ENCODE measurements around the gene FLT3. TPM values are rescaled to one million over a fixed set of nuclear protein-coding genes. Genes with fewer than 3 reads are reported as not detected.

Gene FLT3
- total and polyA plus RNA-seq, 8 donors: 0.21 to 1.9 (median 0.50) TPM

GRCh38 chr13:27962128-27962841, 138.1 kb downstream of the FLT3 start:
- ATAC-seq (no peak), DNase-seq (no peak)
- Histone ChIP-seq H3K4me1 (peaks cover 13 to 27% of the 10 kb centered on the region in 2 donors), H3K36me3 (no peaks in the 10 kb centered on the region), H3K27me3 (peaks cover 96 to 100% of the 10 kb centered on the region in 2 donors), H3K9me3 (no peaks in the 10 kb centered on the region), H3K27ac (no peak overlapping the region), H3K4me3 (no peak overlapping the region)
- TF ChIP-seq CTCF (IDR thresholded peaks at IDR 0.05): no peak
- intact Hi-C loops (cut with DNase I): no loop called here

GRCh38 chr13:27961227-27962085, 138.9 kb downstream of the FLT3 start:
- Histone ChIP-seq H3K27ac (no peak overlapping the region), H3K4me1 (peaks cover 13 to 24% of the 10 kb centered on the region in 2 donors), H3K27me3 (peaks cover 96 to 100% of the 10 kb centered on the region in 2 donors), H3K9me3 (no peaks in the 10 kb centered on the region), H3K36me3 (no peaks in the 10 kb centered on the region), H3K4me3 (peak overlapping the region; percentile 7 to 27)
- intact Hi-C loops (cut with DNase I): no loop called here
- TF ChIP-seq CTCF (IDR thresholded peaks at IDR 0.05): no peak
- DNase-seq (no peak), ATAC-seq (no peak)

- H3K27me3 ChIP-seq: peaks cover 96 to 100% of the 10 kb centered on the region in 2 donors
- DNase-seq: peak in 3 of 4 donors; percentile 26 to 83 (median 77)
- H3K4me3 ChIP-seq: peak overlapping the region; percentile 7 to 27
- intact Hi-C loops (cut with DNase I): no loop called here
- TF ChIP-seq CTCF (IDR thresholded peaks at IDR 0.05): peak in 1 of 2 donors; percentile 11
- peak; percentile 96 for ATAC-seq
- H3K9me3 ChIP-seq: no peaks in the 10 kb centered on the region
- no peaks in the 10 kb centered on the region for H3K36me3 ChIP-seq
- no peak overlapping the region for H3K27ac ChIP-seq
- H3K4me1 ChIP-seq: peaks cover 13 to 21% of the 10 kb centered on the region in 2 donors
Measured at GRCh38 chr13:27960362-27961226, 139.8 kb downstream of the FLT3 start.

- Histone ChIP-seq H3K4me3 (no peak overlapping the region), H3K36me3 (no peaks in the 10 kb centered on the region), H3K27ac (no peak overlapping the region), H3K27me3 (peaks cover 96 to 100% of the 10 kb centered on the region in 2 donors), H3K9me3 (no peaks in the 10 kb centered on the region), H3K4me1 (peaks cover 13 to 21% of the 10 kb centered on the region in 2 donors)
- ATAC-seq: no peak
- TF ChIP-seq CTCF (IDR thresholded peaks at IDR 0.05): no peak
- intact Hi-C loops (cut with DNase I): no loop called here
- DNase-seq: no peak
Measured at GRCh38 chr13:27959976-27960361, 140.4 kb downstream of the FLT3 start.
